ENCODE measurements around the gene KLHL13.
"Not testable (repeated sequence)": the region's sequence is repeated elsewhere in the genome, so short reads cannot be mapped to it uniquely, and the experiment has no call there.

The KLHL13 gene

DNA sequence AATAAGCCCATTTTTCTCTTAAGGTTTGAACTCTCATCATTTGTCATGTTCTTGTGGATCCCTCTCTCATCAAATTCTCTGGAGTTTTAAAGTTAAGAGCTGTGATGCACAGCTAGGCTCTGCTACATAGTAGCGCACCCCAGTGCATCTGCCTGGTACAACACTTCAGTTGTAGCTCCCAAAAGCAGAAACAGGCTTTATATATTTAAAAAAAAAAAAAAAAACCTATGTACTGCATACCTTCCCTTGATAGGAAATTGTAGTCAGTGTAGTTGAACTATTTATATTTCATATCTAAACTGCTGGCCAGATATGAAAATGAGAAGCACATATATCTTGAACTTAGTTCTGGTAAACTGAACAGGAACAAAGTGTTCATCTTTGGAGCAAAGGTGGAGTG is 131.4 kb downstream of the KLHL13 start:
- Mint-ChIP-seq H3K27me3 (no peaks in the 10 kb centered on the region), H3K36me3 (no peaks in the 10 kb centered on the region), H3K27ac (no peak overlapping the region), H3K4me1 (no peaks in the 10 kb centered on the region), H3K9me3 (no peaks in the 10 kb centered on the region), H3K4me3 (no peak overlapping the region)

GRCh38 chrX:117982694-117983392 is 133.8 kb downstream of the KLHL13 start:
- H3K4me1 Mint-ChIP-seq: no peaks in the 10 kb centered on the region
- no peak overlapping the region for H3K4me3 Mint-ChIP-seq
- H3K27me3 Mint-ChIP-seq: no peaks in the 10 kb centered on the region
- H3K9me3 Mint-ChIP-seq: no peaks in the 10 kb centered on the region
- H3K36me3 Mint-ChIP-seq: no peaks in the 10 kb centered on the region
- H3K27ac Mint-ChIP-seq: no peak overlapping the region

DNA sequence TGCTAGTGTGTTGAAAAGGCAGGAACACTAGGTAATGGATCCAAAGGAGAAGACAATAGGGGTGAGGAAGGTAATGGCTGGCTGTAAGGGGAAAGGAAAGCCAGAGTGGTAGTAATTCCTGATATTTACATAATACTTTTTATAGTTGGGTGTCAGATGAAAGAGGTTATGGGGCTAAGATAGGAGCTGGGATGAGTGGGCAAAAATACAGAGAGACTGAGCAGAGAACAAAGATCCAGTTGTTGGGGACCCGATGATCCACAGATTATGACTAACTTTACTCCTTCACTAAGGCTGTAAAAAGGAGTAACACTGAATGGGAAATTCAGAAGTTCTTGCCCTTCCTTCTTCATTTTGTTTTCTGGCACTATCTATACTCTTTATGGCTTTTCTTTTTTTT is 138.2 kb downstream of the KLHL13 start:
- H3K4me1 Mint-ChIP-seq: no peaks in the 10 kb centered on the region
- no peaks in the 10 kb centered on the region for H3K27me3 Mint-ChIP-seq
- H3K36me3 Mint-ChIP-seq: no peaks in the 10 kb centered on the region
- no peak overlapping the region for H3K27ac Mint-ChIP-seq
- no peak overlapping the region for H3K4me3 Mint-ChIP-seq
- H3K9me3 Mint-ChIP-seq: no peaks in the 10 kb centered on the region

DNA sequence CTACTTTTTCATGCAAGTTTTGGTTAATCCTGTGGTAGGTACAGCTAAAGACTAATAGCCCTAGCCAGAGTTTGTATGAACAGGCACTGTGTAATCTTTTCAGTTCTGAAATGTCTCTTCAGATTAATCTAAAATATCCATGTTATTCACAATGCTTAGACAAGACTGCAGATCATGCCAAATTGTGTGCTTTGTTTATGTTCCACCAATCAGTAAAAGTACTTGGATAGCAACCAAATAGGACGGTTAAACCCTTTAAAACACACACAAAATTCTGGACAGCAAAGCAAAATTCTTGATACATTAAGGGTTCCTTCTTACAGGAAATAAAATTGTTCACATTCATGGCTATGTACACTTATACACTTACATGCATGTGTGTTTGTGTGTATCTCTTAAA is 139.1 kb downstream of the KLHL13 start:
- Mint-ChIP-seq H3K4me1 (no peaks in the 10 kb centered on the region), H3K4me3 (no peak overlapping the region), H3K9me3 (no peaks in the 10 kb centered on the region), H3K27ac (no peak overlapping the region), H3K27me3 (no peaks in the 10 kb centered on the region), H3K36me3 (no peaks in the 10 kb centered on the region)

- Mint-ChIP-seq H3K36me3 (no peaks in the 10 kb centered on the region), H3K9me3 (no peaks in the 10 kb centered on the region), H3K27ac (no peak overlapping the region), H3K4me1 (no peaks in the 10 kb centered on the region), H3K27me3 (no peaks in the 10 kb centered on the region), H3K4me3 (no peak overlapping the region)
These were observed 143.4 kb downstream of the KLHL13 start for GRCh38 chrX:117973110-117973807.

DNA sequence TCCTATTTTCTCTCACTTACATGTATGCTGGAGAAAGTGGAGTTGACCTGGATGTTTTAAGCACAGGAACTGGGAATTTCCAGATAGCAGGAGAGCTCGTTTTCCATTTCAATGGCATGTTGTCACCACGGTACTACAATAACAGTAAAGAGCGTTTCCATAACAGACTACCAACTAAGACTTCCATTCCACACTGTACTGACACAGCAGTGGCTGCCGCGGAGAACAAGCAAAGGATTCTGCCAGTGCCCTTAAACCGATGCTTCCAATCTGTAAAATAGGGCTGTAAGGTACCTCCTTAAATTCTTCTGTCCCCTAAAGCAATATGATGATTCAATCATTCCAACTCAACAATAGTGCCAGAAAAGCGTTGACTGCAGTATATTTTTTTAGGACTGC is 143.9 kb downstream of the KLHL13 start:
- Mint-ChIP-seq H3K9me3 (no peaks in the 10 kb centered on the region), H3K4me1 (no peaks in the 10 kb centered on the region), H3K27me3 (no peaks in the 10 kb centered on the region), H3K27ac (no peak overlapping the region), H3K36me3 (no peaks in the 10 kb centered on the region), H3K4me3 (no peak overlapping the region)

- Mint-ChIP-seq H3K9me3 (no peaks in the 10 kb centered on the region), H3K36me3 (no peaks in the 10 kb centered on the region), H3K4me3 (no peak overlapping the region), H3K4me1 (no peaks in the 10 kb centered on the region), H3K27me3 (no peaks in the 10 kb centered on the region), H3K27ac (no peak overlapping the region)
These were observed 146.8 kb downstream of the KLHL13 start for GRCh38 chrX:117969782-117970181.

- H3K27me3 Mint-ChIP-seq: no peaks in the 10 kb centered on the region
- no peak overlapping the region for H3K27ac Mint-ChIP-seq
- H3K36me3 Mint-ChIP-seq: no peaks in the 10 kb centered on the region
- H3K4me3 Mint-ChIP-seq: no peak overlapping the region
- H3K4me1 Mint-ChIP-seq: no peaks in the 10 kb centered on the region
- H3K9me3 Mint-ChIP-seq: no peaks in the 10 kb centered on the region
These were observed 147.3 kb downstream of the KLHL13 start for GRCh38 chrX:117969328-117969727.

- Mint-ChIP-seq H3K36me3 (no peaks in the 10 kb centered on the region), H3K9me3 (no peaks in the 10 kb centered on the region), H3K4me3 (no peak overlapping the region), H3K27ac (no peak overlapping the region), H3K27me3 (peaks cover 1% of the 10 kb centered on the region), H3K4me1 (no peaks in the 10 kb centered on the region)
These were observed 157.6 kb downstream of the KLHL13 start for GRCh38 chrX:117959045-117959444.

DNA sequence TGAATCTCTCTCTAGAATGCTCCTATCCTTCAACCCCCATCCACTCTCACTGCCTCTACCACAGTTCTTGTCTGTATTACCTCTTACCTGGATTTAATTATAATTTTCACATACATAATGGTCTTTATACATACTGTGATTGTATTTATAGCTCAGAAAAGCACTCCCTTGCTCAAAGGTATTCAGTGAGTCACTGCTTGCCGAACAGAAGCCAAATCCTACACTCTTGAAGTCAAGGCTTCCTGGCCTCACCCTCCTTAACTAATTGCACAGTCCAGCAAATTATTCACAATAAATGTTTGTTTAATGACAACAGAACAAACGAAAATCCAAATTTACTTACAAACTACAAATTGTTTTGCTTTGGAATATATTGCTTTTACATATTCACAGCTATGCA is 159.5 kb downstream of the KLHL13 start:
- H3K27ac Mint-ChIP-seq: no peak overlapping the region
- no peaks in the 10 kb centered on the region for H3K4me1 Mint-ChIP-seq
- peaks cover 1% of the 10 kb centered on the region for H3K27me3 Mint-ChIP-seq
- no peak overlapping the region for H3K4me3 Mint-ChIP-seq
- H3K36me3 Mint-ChIP-seq: no peaks in the 10 kb centered on the region
- no peaks in the 10 kb centered on the region for H3K9me3 Mint-ChIP-seq

GRCh38 chrX:117939296-117939695 is 177.3 kb downstream of the KLHL13 start:
- H3K4me3 Mint-ChIP-seq, H3K36me3 Mint-ChIP-seq, H3K4me1 Mint-ChIP-seq, H3K9me3 Mint-ChIP-seq, H3K27me3 Mint-ChIP-seq, H3K27ac Mint-ChIP-seq: not testable (repeated sequence)

GRCh38 chrX:117936118-117936517 is 180.5 kb downstream of the KLHL13 start:
- Mint-ChIP-seq H3K27me3 (no peaks in the 10 kb centered on the region), H3K36me3 (no peaks in the 10 kb centered on the region), H3K9me3 (no peaks in the 10 kb centered on the region), H3K27ac (no peak overlapping the region), H3K4me1 (no peaks in the 10 kb centered on the region), H3K4me3 (no peak overlapping the region)

GRCh38 chrX:117930116-117930515 is 186.5 kb downstream of the KLHL13 start:
- H3K4me1 Mint-ChIP-seq, H3K4me3 Mint-ChIP-seq, H3K27me3 Mint-ChIP-seq, H3K36me3 Mint-ChIP-seq, H3K9me3 Mint-ChIP-seq: not testable (repeated sequence)
- peak overlapping the region; percentile 47 for H3K27ac Mint-ChIP-seq

DNA sequence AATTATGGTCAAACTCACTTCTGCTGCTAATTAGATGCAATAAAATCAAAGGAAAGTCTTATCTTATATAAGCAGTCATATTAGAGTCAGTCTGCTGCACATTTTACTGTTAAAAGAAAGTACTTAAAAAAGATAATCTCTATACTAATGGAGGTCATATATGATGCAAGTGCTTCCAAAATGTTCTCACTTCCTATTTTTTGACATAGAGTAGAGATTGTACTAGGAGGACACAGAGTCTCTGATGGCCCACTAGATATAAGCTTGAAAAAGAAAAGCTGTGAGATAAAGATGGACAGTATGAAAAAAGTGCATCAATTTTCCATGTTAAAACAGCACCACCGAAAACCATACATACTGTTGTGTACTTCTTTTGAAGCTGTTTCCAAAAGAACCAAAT is 196.9 kb downstream of the KLHL13 start:
- no peak overlapping the region for H3K4me3 Mint-ChIP-seq
- H3K36me3 Mint-ChIP-seq: no peaks in the 10 kb centered on the region
- H3K27ac Mint-ChIP-seq: no peak overlapping the region
- no peaks in the 10 kb centered on the region for H3K27me3 Mint-ChIP-seq
- no peaks in the 10 kb centered on the region for H3K4me1 Mint-ChIP-seq
- H3K9me3 Mint-ChIP-seq: no peaks in the 10 kb centered on the region

GRCh38 chrX:117910216-117910615 is 206.4 kb downstream of the KLHL13 start:
- Mint-ChIP-seq H3K27ac (no peak overlapping the region), H3K36me3 (no peaks in the 10 kb centered on the region), H3K27me3 (no peaks in the 10 kb centered on the region), H3K4me3 (no peak overlapping the region), H3K4me1 (no peaks in the 10 kb centered on the region), H3K9me3 (no peaks in the 10 kb centered on the region)

DNA sequence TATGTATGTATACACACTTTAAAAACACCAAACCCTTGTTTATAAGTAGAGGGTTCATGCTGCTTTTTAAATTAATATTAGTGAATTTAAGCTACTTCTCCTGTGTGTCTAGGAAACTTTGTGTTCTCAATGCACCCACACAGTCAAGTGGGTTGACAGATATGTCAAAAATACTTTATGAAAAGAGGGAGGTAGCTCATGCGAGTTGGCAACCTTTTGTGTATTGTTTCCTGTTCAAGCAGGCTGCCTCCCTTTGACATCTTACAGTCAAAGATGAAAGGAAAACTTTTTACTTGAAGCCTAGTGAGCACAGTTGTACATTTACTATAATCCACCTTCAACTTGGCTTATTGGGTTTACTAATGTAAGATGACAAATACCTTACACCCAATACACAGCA is 218.4 kb downstream of the KLHL13 start:
- Mint-ChIP-seq H3K36me3 (no peaks in the 10 kb centered on the region), H3K27ac (no peak overlapping the region), H3K4me3 (no peak overlapping the region), H3K27me3 (no peaks in the 10 kb centered on the region), H3K4me1 (no peaks in the 10 kb centered on the region), H3K9me3 (no peaks in the 10 kb centered on the region)

DNA sequence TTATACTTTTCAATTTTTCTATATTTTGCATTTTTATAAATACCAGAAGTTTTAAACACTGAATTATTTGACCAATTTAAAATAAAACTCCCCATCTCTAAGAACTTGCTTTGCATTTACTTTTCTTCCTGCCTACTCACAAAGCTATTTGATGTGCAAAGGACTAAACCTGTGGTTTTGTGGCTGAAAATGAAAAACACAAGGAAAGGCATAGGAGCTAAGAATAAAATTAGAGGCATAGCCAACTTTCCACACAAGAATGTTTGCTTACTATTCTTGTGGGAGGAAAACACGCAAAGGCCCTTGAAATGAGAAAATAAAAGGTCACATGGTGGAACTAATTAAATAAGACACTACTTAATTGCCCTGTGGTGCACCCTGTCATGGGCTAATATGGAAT is 221.2 kb downstream of the KLHL13 start:
- Mint-ChIP-seq H3K27ac (no peak overlapping the region), H3K27me3 (no peaks in the 10 kb centered on the region), H3K4me3 (no peak overlapping the region), H3K36me3 (no peaks in the 10 kb centered on the region), H3K4me1 (no peaks in the 10 kb centered on the region), H3K9me3 (no peaks in the 10 kb centered on the region)
